ENCODE measurements around the gene PDS5A. TPM values are rescaled to one million over a fixed set of nuclear protein-coding genes. Genes with fewer than 3 reads are reported as not detected.

Gene PDS5A
- total and polyA plus RNA-seq, 2 donors (not counting 3 experiments of a cell fraction or from before 2014, with no cell fraction given) = 17.5 to 80.8 TPM

- BruUV-seq (replicated peaks) = no TSS peak
- Histone ChIP-seq H3K9ac (replicated peaks; ENCODE audit: extremely low read depth, insufficient read depth, low read length) (no peak overlapping the region), H2AFZ (ENCODE audit: low read depth, low read length) (no peak overlapping the region), H3K4me2 (ENCODE audit: insufficient read depth, low read length) (no peak overlapping the region), H3K4me1 (ENCODE audit: control insufficient read depth, extremely low read depth, insufficient read depth, low read length) (peaks cover 20% of the 10 kb centered on the region), H3K9me1 (replicated peaks; ENCODE audit: control insufficient read depth, extremely low read depth, insufficient read depth, low read length) (no peaks in the 10 kb centered on the region), H3K79me2 (ENCODE audit: control insufficient read depth, insufficient read depth, low read length) (no peaks in the 10 kb centered on the region), H3K4me3 (replicated peaks in 1 of 3; ENCODE audit: insufficient read depth in 1 of 3, low read depth in 1 of 3, low read length in 3 of 3) (no peak overlapping the region), H3K9me3 (replicated peaks; ENCODE audit: control insufficient read depth, insufficient read depth, low read length) (no peaks in the 10 kb centered on the region), H3K36me3 (ENCODE audit: control insufficient read depth in 2 of 2, extremely low read depth in 1 of 2, insufficient read depth in 2 of 2, low read length in 2 of 2) (peaks cover 5% of the 10 kb centered on the region in 2 experiments), H3K27ac (ENCODE audit: insufficient read depth, low read depth, low read length) (no peak overlapping the region), H4K20me1 (replicated peaks; ENCODE audit: control insufficient read depth, extremely low read depth, insufficient read depth, low read length) (no peaks in the 10 kb centered on the region), H3K27me3 (ENCODE audit: control insufficient read depth in 2 of 2, insufficient read depth in 2 of 2, low read length in 2 of 2) (no peaks in the 10 kb centered on the region)
- DNase-seq (ENCODE audit: low read depth, low spot score) (no peak), FAIRE-seq (no peak)
- ChIA-PET POLR2A (no interaction called here), CTCF (no interaction called here)
- TF ChIP-seq EZH2 (IDR thresholded peaks at IDR 0.05; ENCODE audit: borderline replicate concordance, low read depth, low read length, severe bottlenecking) = no peak
- TF ChIP-seq JUN (IDR thresholded peaks at IDR 0.05; ENCODE audit: borderline replicate concordance, insufficient read depth, insufficient read length, low read depth) = no peak
- no peak for TF ChIP-seq MYC (IDR thresholded peaks at IDR 0.05; ENCODE audit: low read depth, low read length)
- no peak for TF ChIP-seq POLR2AphosphoS5 (IDR thresholded peaks at IDR 0.05; ENCODE audit: insufficient read depth, low read depth, low read length)
- no peak for TF ChIP-seq FOS (IDR thresholded peaks at IDR 0.05; ENCODE audit: borderline replicate concordance, insufficient read depth, low read length)
- TF ChIP-seq CTCF (IDR thresholded peaks at IDR 0.05; ENCODE audit: extremely low read depth in 1 of 2, insufficient read depth in 1 of 2, low read depth in 1 of 2, low read length in 2 of 2) = no peak
- no peak for TF ChIP-seq POLR2A (IDR thresholded peaks at IDR 0.05; ENCODE audit: low read depth, low read length)
- TF ChIP-seq GATA2 (IDR thresholded peaks at IDR 0.05; ENCODE audit: insufficient read depth, insufficient read length, low read depth, low read length) = no peak
- dilution Hi-C loops (cut with MboI; ENCODE audit: extremely low pct_ligation_motif_present, low sequenced_read_pairs) = no loop called here
- intact Hi-C loops (cut with micrococcal nuclease) = loop anchor here (5.0 kb wide), 1 partner anchor 46 kb away; no protein-coding TSS in a partner anchor
Observed at GRCh38 chr4:39823191-39823590, 154.5 kb downstream of the PDS5A start.
